Stomach (tissue), 4 donors: Measurements from ENCODE around the gene LRRC8C.

ENCODE experiments used
- EP300 ChIP-seq: sonication (generic); formaldehyde crosslinking; IDR thresholded peaks from one replicate; pipeline ENCODE4 v1.6.1; 2017; ENCODE audit warnings: antibody characterized with exemption
- TF ChIP-seq, protein P1 (sequence below), 7 experiments: fragments of 450-650 bp in 4 of 7; fragments of 200-600 bp in 3 of 7; sonication (generic) in 3 of 7; IDR thresholded peaks; one replicate each; pipeline ENCODE4 v1.5.1; 2016 to 2019; ENCODE audit warnings: antibody characterized with exemption in 7 of 7, control low read depth in 2 of 7, mild to moderate bottlenecking in 1 of 7

DNA sequence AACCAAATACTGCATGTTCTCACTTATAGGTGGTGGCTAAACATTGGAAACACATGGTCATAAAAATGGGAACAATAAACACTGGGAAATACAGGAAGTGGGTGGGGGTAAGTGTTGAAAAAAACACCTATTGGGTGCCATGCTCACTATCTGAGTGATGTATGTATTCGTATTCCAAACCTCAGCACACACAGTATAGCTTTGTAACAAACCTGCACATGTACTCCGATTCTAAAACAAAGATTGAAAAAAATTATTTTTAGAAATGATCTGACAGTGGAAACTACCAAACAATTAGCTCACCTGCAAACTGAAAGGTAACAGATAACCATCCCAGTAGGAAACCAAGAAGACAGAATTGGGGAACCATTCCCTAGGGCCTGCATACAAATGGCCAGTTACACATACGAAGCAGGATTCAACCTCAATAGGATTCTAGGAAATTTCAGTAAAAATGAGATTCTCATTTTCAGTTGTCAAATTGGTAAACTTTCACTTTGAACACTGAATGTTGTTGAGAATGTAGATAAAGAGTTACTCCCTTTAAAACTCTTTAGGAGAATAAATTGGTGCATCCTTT, 99.8 kb downstream of the LRRC8C start:
- no peak for TF ChIP-seq EP300
- TF ChIP-seq, protein P1, sequence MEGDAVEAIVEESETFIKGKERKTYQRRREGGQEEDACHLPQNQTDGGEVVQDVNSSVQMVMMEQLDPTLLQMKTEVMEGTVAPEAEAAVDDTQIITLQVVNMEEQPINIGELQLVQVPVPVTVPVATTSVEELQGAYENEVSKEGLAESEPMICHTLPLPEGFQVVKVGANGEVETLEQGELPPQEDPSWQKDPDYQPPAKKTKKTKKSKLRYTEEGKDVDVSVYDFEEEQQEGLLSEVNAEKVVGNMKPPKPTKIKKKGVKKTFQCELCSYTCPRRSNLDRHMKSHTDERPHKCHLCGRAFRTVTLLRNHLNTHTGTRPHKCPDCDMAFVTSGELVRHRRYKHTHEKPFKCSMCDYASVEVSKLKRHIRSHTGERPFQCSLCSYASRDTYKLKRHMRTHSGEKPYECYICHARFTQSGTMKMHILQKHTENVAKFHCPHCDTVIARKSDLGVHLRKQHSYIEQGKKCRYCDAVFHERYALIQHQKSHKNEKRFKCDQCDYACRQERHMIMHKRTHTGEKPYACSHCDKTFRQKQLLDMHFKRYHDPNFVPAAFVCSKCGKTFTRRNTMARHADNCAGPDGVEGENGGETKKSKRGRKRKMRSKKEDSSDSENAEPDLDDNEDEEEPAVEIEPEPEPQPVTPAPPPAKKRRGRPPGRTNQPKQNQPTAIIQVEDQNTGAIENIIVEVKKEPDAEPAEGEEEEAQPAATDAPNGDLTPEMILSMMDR (IDR thresholded peaks at IDR 0.05): no peak
